Measurements from ENCODE around the gene LDLRAD4.

The LDLRAD4 gene

DNA sequence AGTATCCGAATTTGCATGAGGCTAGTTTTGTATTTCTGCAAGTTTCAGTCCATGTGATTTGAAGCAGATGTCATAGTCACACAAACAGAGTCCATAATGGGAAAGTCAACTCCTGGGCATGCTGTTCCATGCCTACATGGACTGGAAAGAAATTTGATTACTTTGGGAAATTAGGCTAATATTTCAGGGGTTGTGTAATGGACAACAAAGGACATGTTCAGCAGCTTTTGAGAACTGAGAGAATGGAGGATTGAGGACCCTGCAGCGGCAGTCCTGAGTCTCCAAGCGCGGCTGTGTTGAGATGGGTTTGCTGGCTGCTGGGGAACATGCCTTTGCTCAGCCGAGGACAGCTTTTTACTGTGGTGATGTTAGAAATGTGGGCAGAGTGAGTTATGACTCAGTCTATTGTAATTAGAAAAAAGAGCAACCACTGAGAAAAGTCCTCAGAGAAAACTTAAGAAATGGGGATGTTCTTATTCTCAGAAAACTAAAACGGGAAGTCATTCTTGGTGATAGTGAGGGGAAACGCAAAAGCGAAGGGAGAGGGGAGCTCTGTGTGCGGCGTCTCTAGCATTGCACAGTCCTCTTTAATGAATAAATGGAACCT lies 358.6 kb downstream of the LDLRAD4 start:
- TF ChIP-seq CTCF (conservative IDR thresholded peaks at IDR 0.05; ENCODE audit: low read depth, low read length), result no peak
- DNase-seq (ENCODE audit: low read depth), result no peak
- no peak overlapping the region for H3K4me3 ChIP-seq (ENCODE audit: low read length)

- TF ChIP-seq CTCF (conservative IDR thresholded peaks at IDR 0.05; ENCODE audit: low read depth, low read length), result no peak
- no peak for DNase-seq (ENCODE audit: low read depth)
- no peak overlapping the region for H3K4me3 ChIP-seq (ENCODE audit: low read length)
Observed at GRCh38 chr18:13577781-13578180, 359.2 kb downstream of the LDLRAD4 start.

GRCh38 chr18:13578400-13578799 lies 359.8 kb downstream of the LDLRAD4 start:
- TF ChIP-seq CTCF (conservative IDR thresholded peaks at IDR 0.05; ENCODE audit: low read depth, low read length), result no peak
- no peak for DNase-seq (ENCODE audit: low read depth)
- H3K4me3 ChIP-seq (ENCODE audit: low read length), result no peak overlapping the region

DNA sequence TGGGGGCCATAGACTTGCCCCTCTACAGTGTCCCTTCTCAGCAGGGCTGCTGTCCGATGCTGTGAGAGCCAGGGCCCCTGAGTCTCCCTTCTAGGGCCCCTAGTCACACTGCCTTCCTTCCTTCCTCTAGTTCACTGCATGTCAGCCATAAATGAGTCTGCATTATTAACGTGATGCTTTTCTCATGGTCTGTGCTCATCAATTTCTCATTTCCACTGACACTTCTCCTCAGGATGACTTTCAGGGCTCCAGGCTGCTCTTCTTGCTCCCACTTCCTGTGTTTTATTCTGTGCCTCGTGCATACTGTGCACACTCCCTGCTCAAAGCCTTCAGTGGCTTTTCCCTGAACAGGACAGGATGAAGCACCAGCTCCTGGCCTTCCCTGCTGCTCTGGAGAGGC lies 361.3 kb downstream of the LDLRAD4 start:
- no peak overlapping the region for H3K4me3 ChIP-seq (ENCODE audit: low read length)

DNA sequence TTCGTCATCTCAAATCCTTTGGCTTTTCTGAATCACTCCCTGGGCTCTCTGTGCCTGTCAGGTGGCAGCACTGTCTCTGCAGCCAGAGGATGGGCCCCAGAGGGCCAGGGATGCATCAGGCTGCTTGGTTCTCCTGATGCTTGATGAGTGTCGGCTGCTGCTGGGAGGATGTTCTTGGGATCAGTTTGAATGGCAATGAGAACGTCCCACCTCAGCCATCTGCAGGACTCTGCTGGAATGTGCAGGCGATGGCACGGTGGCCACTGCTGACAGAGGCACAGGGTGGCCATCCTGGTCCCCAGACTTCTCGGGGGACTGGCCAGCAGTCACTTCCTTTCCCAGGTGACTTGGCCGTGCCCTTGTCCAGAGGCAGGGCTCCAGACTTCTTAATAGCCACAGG lies 361.8 kb downstream of the LDLRAD4 start:
- TF ChIP-seq CTCF (conservative IDR thresholded peaks at IDR 0.05; ENCODE audit: low read depth, low read length), result no peak
- DNase-seq (ENCODE audit: low read depth), result no peak
- H3K4me3 ChIP-seq (ENCODE audit: low read length), result no peak overlapping the region

More for the DNA sequence above, 361.3 kb downstream of the LDLRAD4 start:
- TF ChIP-seq CTCF (conservative IDR thresholded peaks at IDR 0.05; ENCODE audit: low read depth, low read length), result no peak
- no peak for DNase-seq (ENCODE audit: low read depth)

DNA sequence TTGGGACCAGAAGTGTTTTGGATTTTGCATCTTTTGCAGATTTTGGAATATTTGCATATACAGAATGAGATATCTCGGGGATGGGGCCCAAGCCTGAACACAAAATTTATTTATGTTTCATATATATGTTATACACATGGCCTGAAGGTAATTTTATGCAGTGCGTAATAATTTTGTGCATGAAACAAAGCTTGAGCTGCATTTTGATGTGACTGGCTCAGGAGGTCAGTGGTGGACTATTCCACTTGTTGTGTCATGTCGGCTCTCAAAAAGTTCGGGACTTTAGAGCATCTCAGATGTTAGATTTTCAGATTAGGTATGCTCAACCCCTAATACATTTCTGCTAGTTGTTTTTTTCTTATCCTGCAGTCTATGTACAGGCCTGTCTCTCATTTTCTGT lies 362.4 kb downstream of the LDLRAD4 start:
- no peak overlapping the region for H3K4me3 ChIP-seq (ENCODE audit: low read length)
- DNase-seq (ENCODE audit: low read depth), result no peak
- no peak for TF ChIP-seq CTCF (conservative IDR thresholded peaks at IDR 0.05; ENCODE audit: low read depth, low read length)

GRCh38 chr18:13581496-13582177 lies 363.1 kb downstream of the LDLRAD4 start:
- H3K4me3 ChIP-seq (ENCODE audit: low read length), result no peak overlapping the region
- DNase-seq (ENCODE audit: low read depth), result no peak
- no peak for TF ChIP-seq CTCF (conservative IDR thresholded peaks at IDR 0.05; ENCODE audit: low read depth, low read length)

Data from retinal pigment epithelial cell (primary cell).